Activated CD8-positive, alpha-beta memory T cell treated with anti-CD3 and anti-CD28 coated beads for 4 hours (primary cell): ENCODE results near the gene CELSR3.

ENCODE experiments used
- DNase-seq, 2 donors: peaks; one replicate each; pipeline ENCODE4 v3.0.0-alpha.2; 2020; ENCODE audit warnings: low read depth in 2 of 2

The CELSR3 gene

GRCh38 chr3:48633743-48634142 lies 28.9 kb downstream of the CELSR3 start:
- no peak for DNase-seq

- DNase-seq = no peak
These were observed 29.4 kb downstream of the CELSR3 start for GRCh38 chr3:48633256-48633655.

GRCh38 chr3:48631516-48632448 lies 30.9 kb downstream of the CELSR3 start:
- DNase-seq = no peak

- no peak for DNase-seq
These were observed 31.9 kb downstream of the CELSR3 start for GRCh38 chr3:48630833-48631232.

GRCh38 chr3:48630407-48630806 lies 32.3 kb downstream of the CELSR3 start:
- no peak for DNase-seq

GRCh38 chr3:48629894-48630293 lies 32.8 kb downstream of the CELSR3 start:
- DNase-seq = no peak

- DNase-seq = no peak
These were observed 34.2 kb downstream of the CELSR3 start for GRCh38 chr3:48628277-48629017.

GRCh38 chr3:48625600-48625999 lies 37.1 kb downstream of the CELSR3 start:
- no peak for DNase-seq

- no peak for DNase-seq
These were observed 37.9 kb downstream of the CELSR3 start for GRCh38 chr3:48624767-48625166.

- DNase-seq = no peak
These were observed 38.7 kb downstream of the CELSR3 start for GRCh38 chr3:48623851-48624547.

GRCh38 chr3:48621461-48621869 lies 41.2 kb downstream of the CELSR3 start, which contains the start of gene TMEM89:
Gene TMEM89, minus strand, starts transcription at chr3:48621769. Its CDS starts 13 bp downstream, at chr3:48621756.
- DNase-seq = no peak

- no peak for DNase-seq
These were observed 42.9 kb downstream of the CELSR3 start for GRCh38 chr3:48619541-48620524.

- DNase-seq = no peak
These were observed 45.1 kb downstream of the CELSR3 start for GRCh38 chr3:48617559-48617958.

- no peak for DNase-seq
These were observed 48.6 kb downstream of the CELSR3 start for GRCh38 chr3:48614044-48614443.

GRCh38 chr3:48612309-48612708 lies 50.4 kb downstream of the CELSR3 start:
- DNase-seq = no peak

- DNase-seq = peak; percentile 81 to 86
These were observed 53.3 kb downstream of the CELSR3 start, which contains the start of gene UQCRC1 for GRCh38 chr3:48609088-48610005. Gene UQCRC1, minus strand, starts transcription at chr3:48609646. Its CDS starts 26 bp downstream, at chr3:48609620.

GRCh38 chr3:48607519-48607918 lies 55.2 kb downstream of the CELSR3 start:
- no peak for DNase-seq

GRCh38 chr3:48601622-48601994 lies 61.1 kb downstream of the CELSR3 start:
- no peak for DNase-seq

GRCh38 chr3:48600711-48601621 lies 61.7 kb downstream of the CELSR3 start:
- no peak for DNase-seq
